NCI-H2171 treated with DMSO at 0.1 percent for 48 hours (cell line): ENCODE results near the gene CRCP.
"Not testable (repeated sequence)": the region's sequence is repeated elsewhere in the genome, so short reads cannot be mapped to it uniquely, and the experiment has no call there.

ENCODE experiments used
- DNase-seq: peaks from one replicate; lab custom pipeline; 2025; lab: John Stamatoyannopoulos, UW

CRCP gene

DNA sequence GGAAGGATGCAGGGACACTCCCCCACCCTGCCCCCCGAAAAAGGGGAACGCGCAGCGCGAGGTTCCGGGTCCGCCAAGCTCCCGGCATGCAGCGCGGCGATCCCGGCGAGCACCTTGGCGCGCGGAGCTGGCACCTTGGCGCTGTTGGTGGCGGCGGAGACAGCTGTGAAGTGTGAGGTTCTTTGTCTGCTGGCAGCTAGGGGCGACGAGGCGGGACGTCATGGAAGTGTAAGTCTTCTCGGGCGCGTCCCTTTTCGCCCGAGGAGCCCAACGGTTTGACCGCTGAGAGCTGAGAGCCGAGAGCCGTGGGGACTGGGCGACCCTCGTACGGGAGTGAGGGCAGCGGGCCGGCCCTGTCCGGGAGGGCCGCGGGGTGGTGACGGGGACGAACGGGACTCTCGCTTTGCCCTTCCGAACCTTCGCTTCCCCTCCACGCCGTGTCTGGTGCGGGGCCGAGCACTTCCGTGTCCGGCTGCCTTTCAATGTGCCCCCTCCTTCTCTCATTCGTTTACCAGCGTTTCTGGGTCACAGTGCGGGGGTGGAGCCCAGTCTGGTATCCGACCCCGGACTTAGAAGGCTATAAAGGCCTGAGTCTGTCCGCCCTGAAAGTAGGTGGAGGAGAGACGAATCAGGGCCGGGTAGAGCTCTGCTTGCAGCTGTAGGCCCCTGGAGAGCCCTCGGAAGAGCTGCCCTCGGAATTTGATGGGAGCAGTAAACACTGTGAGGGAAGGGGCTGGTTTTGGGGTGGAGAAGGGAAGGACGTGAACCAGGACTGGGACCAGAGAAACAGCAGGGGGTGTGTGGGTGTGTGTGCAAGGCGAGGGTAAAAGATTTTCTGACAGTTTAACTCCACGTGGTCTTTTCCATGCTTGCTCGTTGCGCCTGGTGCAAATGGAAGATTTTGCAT, at the start of gene CRCP:
Gene CRCP, plus strand, starts transcription at position 105 of the 907 bp plus-strand sequence. Its CDS starts 116 bp downstream, at position 221.
- peak; percentile 75 for DNase-seq

DNA sequence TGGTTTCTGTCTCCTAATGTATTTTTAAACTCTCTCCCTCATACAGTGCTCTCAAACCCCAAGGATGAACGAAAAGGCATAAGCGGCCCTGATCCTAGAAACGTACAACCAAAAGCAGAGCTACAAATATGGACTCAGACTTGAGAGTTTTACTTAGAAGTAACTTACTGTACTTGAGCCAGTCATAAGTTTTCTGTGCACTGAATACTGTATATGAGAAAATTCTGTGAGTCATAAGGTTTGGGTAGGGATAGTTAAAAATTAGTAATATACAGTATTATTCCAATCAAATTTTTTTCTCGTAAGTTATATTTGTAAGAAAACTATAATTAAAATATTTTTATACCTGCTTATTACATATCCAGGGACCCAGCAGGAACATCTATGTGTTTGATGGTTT, 44.9 kb upstream of the CRCP start:
- no peak for DNase-seq

DNA sequence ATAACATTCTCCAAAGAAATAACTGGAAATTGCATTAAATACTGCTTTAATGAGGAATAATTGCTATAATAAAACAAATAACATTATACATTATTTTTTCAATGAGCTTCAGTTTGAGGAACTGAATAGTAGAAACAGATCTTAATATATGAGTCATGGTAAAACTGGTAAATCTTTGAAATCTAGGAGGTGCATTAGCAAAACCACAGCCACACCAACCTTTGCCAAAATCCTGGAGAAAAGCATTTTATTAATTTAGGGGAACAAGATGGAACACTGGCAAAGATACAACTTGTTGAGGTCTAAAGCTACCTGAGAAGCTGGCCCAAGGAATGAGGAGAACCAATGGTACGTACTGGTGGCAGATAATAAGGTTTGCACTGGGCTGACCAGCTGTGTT, 44.4 kb upstream of the CRCP start:
- DNase-seq = no peak

DNA sequence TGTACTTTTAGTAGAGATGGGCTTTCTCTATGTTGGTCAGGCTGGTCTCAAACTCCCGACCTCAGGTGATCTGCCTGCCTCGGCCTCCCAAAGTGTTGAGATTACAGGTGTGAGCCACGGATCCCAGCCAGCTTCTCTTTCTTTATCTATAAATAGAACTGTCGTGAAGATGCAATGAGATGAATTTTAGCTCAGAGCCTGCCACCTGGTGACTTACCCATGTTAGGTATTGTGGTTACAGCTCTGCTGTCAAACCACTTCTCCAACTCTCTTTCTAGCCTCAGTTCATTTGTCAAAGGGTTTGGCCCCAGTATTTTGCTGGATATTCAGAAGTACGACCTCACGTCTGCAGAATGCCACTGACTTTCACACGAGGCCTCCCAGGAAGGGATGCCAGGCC, 42.4 kb upstream of the CRCP start:
- not testable (repeated sequence) for DNase-seq

DNA sequence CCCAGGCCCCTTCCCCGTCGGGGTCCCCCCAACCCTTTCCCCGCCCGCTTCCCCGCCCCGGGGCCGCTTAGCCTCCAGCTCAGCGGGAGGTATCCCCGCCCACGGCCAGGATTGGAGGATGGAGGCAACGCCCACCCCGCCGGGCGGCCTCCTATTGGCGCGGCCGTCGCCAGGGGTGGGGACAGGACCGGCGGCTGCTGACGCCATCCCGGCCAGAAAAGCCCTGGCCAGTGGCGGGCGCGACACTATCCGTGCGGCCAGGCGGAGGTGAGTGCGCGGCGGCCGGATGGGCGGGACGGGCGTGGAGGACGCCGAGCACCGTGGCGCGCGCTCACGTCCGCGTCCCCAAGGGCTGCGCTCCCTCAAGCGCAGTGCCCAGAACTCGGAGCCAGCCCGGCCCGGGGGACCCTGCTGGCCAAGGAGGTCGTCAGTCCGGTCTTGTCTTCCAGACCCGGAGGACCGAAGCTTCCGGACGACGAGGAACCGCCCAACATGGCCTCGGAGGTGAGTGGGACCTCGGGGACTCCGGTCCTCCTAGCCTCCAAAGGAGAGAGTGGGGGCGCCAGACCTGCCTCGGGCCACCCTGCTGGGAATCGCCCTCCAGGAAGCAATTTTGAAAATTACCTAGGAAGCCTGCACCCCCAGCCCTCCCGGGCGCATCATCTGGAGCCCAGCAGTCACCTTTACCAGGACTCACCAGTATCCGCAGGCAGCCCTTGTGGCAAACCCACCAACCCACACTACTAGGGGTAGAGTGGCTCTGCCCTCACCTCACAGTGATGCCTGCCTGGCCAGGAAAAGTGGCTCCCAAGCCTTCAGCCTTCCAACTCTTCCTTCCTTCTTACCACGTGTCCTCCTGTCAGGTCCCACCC, 38.8 kb upstream of the CRCP start, which contains the start of gene ASL:
Gene ASL, plus strand, starts transcription at position 230 of the 872 bp plus-strand sequence. Its CDS starts 263 bp downstream, at position 493.
- DNase-seq = peak; percentile 61

DNA sequence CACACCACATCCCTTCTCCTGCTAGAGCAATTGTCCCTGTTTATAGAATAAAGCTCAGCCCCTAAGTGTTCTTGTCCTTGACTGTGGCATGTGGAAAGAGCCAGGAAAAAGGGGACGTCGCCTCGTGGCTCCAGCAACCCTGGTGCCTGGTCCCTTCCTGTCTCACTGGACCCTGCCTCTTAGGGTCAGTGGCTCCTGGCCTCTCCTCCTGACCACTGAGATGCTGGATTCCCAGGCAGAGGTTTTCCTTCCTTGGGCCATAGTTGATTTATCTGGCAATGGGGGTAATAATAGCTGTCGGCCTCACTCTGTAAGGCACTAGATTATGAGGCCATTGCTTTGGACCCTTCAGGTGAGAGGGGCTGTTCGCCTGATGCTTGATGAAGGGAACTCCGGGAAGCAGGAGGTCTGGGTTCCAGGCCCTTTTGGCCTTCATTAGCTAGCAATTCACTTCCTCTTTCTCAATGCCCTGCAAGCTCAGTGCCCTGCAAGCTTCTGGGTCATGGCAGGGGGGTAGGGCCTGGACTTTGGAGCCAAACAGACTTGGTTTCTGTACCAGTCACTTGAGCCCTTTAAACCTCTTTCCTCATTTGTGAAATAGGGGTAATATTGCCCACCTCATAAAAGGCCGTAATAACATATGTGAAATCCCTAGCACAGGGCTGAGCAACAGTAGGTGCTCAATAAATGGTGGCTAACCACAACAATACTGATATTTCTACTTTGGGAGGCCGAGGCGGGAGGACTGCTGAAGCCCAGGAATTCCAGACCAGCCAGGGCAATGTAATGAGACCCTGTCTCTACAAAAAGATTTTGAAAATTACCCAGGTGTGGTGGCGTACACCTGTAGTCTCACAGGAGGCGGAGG, 38.0 kb upstream of the CRCP start:
- DNase-seq = no peak

DNA sequence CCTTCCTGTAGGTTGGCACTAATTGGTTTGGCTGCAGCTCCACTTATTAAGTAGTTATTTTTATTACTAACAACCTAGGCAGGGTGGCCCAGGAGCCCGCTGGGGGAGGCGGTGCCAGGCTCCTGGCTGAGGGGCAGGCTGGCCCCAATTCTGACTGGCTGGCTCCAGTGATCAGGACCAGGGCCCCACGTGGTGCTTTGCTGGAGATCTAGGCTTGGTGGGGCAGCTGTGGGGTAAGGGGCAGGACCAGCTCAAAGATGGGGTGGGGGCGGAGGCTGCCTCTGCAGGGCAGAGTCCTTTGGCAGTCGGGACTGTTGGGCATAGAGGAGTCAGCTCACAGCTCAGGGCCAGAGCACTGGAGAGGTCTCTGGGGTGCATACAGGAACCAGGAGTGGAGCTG, 36.6 kb upstream of the CRCP start:
- no peak for DNase-seq

DNA sequence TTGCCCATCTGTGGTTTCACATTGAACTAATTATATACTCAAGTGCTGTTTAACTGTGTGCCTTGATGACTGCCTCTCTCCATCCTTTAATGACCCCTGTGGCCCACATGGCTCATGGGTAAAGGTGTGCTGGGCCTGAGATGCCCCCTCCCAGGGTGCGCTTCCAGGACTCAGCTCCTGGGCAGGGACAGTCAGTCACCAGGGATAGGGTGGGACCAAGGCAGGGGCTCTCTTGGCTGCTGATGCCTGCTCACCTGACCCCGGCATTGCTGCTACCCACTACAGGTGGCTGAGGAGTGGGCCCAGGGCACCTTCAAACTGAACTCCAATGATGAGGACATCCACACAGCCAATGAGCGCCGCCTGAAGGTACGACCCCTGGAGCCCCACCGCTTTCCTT, 32.6 kb upstream of the CRCP start:
- DNase-seq = no peak

DNA sequence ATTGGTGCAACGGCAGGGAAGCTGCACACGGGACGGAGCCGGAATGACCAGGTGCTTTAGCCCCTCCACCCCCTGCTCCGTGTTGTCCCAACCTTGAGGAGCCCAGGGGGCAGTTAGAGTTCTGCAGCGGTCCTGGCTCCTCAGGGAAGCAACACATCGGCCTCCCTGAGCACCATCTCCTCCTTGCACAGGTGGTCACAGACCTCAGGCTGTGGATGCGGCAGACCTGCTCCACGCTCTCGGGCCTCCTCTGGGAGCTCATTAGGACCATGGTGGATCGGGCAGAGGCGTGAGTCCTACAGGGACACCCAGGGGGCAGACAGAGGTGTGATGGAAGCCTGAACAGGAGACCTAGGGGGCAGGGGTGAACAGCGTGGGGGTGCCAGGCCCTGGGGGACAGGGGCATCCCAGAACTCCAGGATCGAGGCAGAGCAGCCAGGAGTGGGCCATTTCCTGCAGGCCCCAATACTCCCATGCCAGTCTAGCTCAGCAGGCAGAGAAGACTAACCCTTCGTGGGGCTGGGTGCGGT, 31.7 kb upstream of the CRCP start:
- DNase-seq = no peak

DNA sequence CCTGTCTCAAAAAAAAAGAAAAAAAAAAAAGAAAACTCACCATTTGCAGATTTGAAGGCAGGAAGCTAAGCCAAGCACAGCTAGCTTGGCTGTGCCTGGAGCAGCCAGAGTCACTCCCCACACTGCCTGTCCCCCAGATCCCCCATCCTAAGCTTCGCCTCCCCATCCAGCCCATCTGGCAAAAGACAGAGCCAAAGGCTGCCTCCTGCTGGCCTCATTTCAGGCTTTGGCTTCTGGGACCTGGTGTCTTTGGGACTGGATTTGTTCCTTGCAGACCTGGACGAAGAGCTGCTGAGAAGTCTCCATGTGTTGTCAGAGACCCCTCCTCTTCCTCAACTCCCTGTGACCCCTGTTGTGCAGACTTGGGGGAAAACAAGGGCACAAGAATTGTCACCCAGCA, 31.0 kb upstream of the CRCP start:
- DNase-seq = no peak

DNA sequence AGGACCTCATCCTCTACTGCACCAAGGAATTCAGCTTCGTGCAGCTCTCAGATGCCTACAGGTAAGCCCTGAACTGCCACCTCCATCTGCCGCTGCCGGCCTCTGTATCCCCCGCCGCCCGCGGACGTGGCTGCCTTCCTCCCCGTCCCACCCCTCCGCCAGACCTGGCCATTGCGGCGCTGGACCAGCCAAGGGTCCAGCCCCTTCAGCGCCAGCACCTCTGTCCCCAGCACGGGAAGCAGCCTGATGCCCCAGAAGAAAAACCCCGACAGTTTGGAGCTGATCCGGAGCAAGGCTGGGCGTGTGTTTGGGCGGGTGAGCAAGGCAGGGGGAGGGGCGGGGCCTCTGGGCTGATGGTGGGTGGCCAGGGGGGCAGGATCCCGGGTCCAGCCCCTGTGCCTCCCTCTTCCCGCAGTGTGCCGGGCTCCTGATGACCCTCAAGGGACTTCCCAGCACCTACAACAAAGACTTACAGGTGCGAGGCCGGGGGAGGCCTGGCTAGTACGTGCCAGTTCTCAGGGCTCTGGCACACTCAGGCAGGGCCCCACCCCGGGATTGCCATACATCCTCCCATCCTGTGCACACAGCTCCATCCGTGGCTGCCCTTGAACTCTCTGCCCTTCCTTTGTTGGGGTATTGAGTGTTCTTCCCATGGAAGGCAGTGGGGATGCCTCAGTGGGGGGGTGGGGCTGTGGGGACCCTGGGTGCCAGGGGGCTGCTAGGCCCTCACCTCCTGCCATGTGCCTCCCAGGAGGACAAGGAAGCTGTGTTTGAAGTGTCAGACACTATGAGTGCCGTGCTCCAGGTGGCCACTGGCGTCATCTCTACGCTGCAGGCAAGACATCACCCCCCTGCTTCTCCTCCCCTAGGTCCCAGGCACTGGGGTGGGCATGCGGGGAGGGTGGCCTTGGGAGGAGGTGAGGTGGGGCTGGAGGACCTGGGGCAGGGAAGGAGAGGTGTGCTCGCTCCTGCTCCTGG, 25.5 kb upstream of the CRCP start:
- DNase-seq = no peak

DNA sequence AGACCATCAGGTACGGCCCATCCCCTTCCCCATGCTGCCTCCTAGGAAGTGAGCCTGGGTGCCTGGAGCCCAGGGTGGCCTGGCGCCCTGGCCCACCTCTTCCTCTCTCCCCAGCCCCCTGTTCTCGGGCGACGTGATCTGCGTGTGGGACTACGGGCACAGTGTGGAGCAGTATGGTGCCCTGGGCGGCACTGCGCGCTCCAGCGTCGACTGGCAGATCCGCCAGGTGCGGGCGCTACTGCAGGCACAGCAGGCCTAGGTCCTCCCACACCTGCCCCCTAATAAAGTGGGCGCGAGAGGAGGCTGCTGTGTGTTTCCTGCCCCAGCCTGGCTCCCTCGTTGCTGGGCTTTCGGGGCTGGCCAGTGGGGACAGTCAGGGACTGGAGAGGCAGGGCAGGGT, 22.0 kb upstream of the CRCP start:
- no peak for DNase-seq

DNA sequence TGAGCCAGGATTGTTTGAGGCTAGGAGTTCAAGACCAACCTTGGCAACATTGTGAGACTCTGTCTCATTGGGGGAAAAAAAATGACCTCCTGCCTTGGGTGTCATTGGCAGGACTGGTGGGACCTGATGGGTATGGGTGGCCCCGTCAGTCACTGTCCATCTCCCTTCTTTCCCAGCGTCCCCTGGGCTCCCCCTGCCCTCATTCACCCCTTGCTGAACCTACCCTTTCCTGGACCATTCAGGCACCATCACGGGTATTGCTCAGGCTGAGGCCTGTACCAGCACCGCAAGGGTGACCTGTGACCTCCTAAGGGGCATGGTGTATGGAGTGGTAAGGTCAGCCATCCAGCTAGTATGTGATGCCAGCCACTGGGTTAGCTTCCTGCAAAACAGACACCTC, 19.6 kb upstream of the CRCP start:
- DNase-seq = no peak

DNA sequence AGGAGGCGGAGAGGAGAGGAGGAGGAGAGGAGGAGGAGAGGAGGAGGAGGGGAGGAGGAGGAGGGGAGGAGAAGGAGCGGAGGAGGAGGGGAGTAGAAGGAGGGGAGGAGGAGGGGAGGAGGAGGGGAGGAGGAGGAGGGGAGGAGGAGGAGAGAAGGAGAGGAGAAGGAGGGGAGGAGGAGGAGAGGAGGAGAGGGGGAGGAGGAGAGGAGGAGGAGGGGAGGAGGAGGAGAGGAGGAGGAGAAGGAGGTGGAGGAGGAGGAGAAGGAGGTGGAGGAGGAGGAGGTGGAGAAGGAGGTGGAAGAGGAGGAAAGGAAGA, 15.5 kb upstream of the CRCP start:
- no peak for DNase-seq

DNA sequence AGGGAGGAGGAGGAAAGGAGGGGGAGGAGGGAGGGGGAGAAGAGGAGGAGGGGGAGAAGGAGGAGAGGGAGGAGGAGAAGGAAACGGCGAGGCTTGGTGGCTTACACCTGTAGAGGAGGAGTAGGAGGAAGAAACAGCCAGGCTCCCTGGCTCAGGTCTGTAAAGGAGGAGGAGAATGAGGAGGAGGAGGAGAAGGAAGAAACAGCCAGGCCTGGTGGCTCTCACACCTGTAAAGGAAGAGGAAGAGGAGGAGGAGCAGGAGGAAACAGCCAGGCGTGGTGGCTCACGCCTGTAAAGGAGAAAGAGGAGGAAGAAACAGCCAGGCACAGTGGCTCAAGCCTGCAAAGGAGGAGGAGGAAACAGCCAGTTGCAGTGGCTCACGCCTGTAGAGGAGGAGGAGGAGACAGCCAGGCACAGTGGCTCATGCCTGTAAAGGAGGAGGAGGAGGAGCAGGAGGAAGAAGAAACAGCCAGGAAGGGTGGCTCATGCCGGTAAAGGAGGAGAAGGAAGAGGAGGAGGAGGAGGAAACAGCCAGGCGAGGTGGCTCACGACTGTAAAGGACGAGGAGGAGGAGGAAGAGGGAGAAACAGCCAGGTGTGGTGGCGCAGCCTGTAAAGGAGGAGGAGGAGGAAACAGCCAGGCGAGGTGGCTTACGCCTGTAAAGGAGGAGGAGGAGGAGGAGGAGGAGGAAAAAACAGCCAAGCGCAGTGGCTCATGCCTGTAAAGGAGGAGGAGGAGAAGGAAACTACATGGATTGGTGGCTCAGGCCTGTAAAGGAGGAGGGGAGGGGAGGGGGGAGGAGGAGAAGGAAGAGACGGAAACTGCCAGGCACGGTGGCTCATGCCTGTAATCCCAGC, 14.9 kb upstream of the CRCP start:
- DNase-seq = peak; percentile 81

DNA sequence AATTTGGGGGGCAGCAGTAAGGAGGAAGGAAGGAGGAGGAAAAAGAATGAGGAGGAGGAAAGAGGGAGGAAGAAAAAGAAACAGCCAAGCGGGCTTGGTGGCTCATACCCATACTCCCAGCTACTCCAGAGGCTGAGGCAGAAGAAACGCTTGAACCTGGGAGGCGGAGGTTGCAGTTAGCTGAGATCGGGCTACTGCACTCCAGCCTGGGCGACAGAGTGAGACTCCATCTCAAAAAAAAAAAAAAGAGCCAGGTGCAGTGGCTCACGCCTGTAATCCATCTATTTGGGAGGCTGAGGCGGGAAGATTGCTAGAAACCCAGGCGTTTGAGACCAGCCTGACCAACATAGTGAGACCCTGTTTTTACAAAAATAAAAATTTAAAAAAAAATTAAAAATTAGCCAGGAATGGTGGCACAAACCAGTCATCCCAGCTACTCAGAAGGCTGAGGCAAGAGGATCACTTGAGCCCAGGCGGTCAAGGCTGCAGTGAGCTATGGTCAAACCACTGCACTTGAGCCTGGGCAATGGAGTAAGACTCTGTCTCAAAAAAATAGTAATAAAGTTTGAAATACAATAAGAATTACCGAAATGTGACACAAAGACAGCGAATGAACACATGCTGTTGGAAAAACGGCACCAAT, 14.1 kb upstream of the CRCP start:
- peak; percentile 72 for DNase-seq

DNA sequence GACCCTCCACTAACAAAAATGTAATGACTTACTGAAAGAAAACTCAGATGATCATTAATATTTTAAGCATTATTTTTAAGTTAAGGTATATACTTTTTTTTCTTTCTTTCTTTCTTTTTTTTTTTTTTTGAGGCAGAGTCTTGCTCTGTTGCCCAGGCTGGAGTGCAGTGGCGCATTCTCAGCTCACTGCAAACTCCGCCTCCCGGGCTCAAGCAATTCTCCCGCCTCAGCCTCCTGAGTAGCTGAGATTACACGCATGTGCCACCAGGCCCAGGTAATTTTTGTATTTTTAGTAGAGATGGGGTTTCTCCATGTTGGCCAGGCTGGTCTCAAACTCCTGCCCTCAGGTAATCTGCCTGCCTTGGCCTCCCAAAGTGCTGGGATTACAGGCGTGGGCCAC, 12.5 kb upstream of the CRCP start:
- DNase-seq = not testable (repeated sequence)

DNA sequence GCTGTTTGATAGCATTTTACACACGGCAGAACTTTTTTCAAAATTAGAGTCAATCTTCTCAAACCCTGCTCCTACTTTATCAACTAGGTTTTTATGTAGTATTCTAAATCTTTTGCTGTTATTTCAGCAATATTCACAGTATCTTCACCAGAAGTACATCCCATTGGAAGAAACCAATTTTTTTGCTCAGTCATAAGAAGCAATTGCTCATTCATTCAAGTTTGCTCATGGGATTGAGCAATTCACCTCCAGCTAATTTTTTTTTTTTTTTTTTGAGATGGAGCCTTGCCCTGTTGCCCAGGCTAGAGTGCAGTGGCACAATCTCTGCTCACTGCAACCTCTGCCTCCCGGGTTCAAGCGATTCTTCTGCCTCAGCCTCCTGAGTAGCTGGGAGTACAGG, 10.7 kb upstream of the CRCP start:
- not testable (repeated sequence) for DNase-seq

DNA sequence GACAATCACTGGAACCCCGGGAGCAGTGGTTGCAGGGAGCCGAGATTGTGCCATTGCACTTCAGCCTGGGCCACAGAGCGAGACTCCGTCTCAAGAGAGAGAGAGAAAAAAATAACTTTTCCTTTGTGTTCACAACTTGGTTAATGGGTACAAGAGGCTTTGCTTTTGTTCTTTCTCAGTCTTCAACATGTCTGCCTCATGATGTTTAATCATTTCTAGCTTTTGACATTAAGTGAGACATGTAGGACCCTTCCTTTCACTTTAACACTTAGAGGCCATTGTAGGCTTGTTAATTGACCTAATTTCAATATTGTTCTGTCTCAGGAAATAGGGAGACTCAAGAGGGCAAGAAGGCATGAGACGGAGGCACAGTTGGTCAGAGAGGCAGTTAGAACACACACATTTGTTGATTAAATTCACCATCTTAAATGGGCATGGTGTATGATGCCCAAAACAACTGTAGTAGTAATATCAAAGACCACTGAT, 9.3 kb upstream of the CRCP start:
- DNase-seq = no peak
